Gastroesophageal sphincter (tissue), 4 donors: Measurements from ENCODE around the gene MTLN. TPM values are rescaled to one million over a fixed set of nuclear protein-coding genes. Genes with fewer than 3 reads are reported as not detected.
"Not testable (repeated sequence)": the region's sequence is repeated elsewhere in the genome, so short reads cannot be mapped to it uniquely, and the experiment has no call there.

Experiments
- ATAC-seq: fragments of 150-250 bp; one replicate; pipeline ENCODE4 v1.9.1; 2016; ENCODE audit warnings: mild to moderate bottlenecking, moderate library complexity
- H3K27ac ChIP-seq, 4 donors: fragments of 200-600 bp; sonication (generic) in 3 of 4; 1 replicate in 3 of 4; 2 replicates in 1 of 4; pipeline ENCODE4 v1.5.1; 2016 to 2019
- H3K27me3 ChIP-seq: fragments of 200-600 bp; sonication (generic); one replicate; pipeline ENCODE4 v1.5.1; 2019
- H3K36me3 ChIP-seq, 2 donors: fragments of 200-600 bp; sonication (generic); one replicate each; pipeline ENCODE4 v1.5.1; 2019; ENCODE audit warnings: control low read depth in 1 of 2
- H3K4me1 ChIP-seq, 3 donors: fragments of 200-600 bp; sonication (generic); 1 replicate in 2 of 3; 2 replicates in 1 of 3; pipeline ENCODE4 v1.5.1; 2016 to 2019; ENCODE audit warnings: control low read depth in 2 of 3
- H3K4me3 ChIP-seq, 2 donors: fragments of 200-600 bp; sonication (generic); one replicate each; pipeline ENCODE4 v1.5.1; 2019; ENCODE audit warnings: mild to moderate bottlenecking in 1 of 2, moderate library complexity in 1 of 2
- H3K9me3 ChIP-seq, 3 donors: fragments of 200-600 bp; sonication (generic); one replicate each; pipeline ENCODE4 v1.5.1; 2017 to 2019; ENCODE audit warnings: control low read depth in 2 of 3
- EP300 ChIP-seq: sonication (generic); formaldehyde crosslinking; IDR thresholded peaks from one replicate; pipeline ENCODE4 v1.6.1; 2017; ENCODE audit warnings: antibody characterized with exemption, mild to moderate bottlenecking
- POLR2A ChIP-seq, 2 donors: fragments of 450-650 bp; IDR thresholded peaks; one replicate each; pipeline ENCODE4 v1.6.1; 2017; ENCODE audit warnings: antibody characterized with exemption in 2 of 2, mild to moderate bottlenecking in 2 of 2, moderate library complexity in 1 of 2
- POLR2AphosphoS5 ChIP-seq: sonication (generic); formaldehyde crosslinking; IDR thresholded peaks from one replicate; pipeline ENCODE4 v1.6.1; 2017; ENCODE audit warnings: antibody characterized with exemption
- WGBS, 2 donors: methylation state at CpG; one replicate each; pipeline ENCODE4 v1.1.5; 2018; ENCODE audit warnings: low coverage in 1 of 2; 5-methylcytosine and 5-hydroxymethylcytosine counted together
- total RNA-seq, 4 donors: library from RNA; depleted of rRNA; stranded (reverse); fragments of >200 nt; gene quantifications; one replicate each; pipeline ENCODE4 v1.1.0, GENCODE V29; 2016
- TF ChIP-seq, protein P1 (sequence below), 4 experiments: fragments of 200-600 bp in 2 of 4; fragments of 450-650 bp in 2 of 4; sonication (generic) in 1 of 4; IDR thresholded peaks; one replicate each; pipeline ENCODE4 v1.5.1; 2017 to 2019; ENCODE audit warnings: antibody characterized with exemption in 4 of 4, mild to moderate bottlenecking in 2 of 4, moderate library complexity in 2 of 4

MTLN gene
- total RNA-seq, 4 donors from 2014 or later, result 81.1 to 170 (median 147) TPM

- Histone ChIP-seq H3K4me1 (peaks cover 4 to 13% (median 7%) of the 10 kb centered on the region in 3 donors), H3K9me3 (no peaks in the 10 kb centered on the region), H3K27ac (no peak overlapping the region), H3K27me3 (peaks cover 30% of the 10 kb centered on the region), H3K4me3 (no peak overlapping the region), H3K36me3 (peaks cover 0 to 4% of the 10 kb centered on the region in 2 donors)
- TF ChIP-seq, protein P1, sequence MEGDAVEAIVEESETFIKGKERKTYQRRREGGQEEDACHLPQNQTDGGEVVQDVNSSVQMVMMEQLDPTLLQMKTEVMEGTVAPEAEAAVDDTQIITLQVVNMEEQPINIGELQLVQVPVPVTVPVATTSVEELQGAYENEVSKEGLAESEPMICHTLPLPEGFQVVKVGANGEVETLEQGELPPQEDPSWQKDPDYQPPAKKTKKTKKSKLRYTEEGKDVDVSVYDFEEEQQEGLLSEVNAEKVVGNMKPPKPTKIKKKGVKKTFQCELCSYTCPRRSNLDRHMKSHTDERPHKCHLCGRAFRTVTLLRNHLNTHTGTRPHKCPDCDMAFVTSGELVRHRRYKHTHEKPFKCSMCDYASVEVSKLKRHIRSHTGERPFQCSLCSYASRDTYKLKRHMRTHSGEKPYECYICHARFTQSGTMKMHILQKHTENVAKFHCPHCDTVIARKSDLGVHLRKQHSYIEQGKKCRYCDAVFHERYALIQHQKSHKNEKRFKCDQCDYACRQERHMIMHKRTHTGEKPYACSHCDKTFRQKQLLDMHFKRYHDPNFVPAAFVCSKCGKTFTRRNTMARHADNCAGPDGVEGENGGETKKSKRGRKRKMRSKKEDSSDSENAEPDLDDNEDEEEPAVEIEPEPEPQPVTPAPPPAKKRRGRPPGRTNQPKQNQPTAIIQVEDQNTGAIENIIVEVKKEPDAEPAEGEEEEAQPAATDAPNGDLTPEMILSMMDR (IDR thresholded peaks at IDR 0.05), result no peak
- no peak for TF ChIP-seq POLR2A (IDR thresholded peaks at IDR 0.05)
- no peak for TF ChIP-seq POLR2AphosphoS5
- no peak for TF ChIP-seq EP300
- ATAC-seq, result no peak
- 66 to 78% methylated on average over 4 of the region's 4 CpGs for WGBS, 2 donors
Observed at GRCh38 chr2:110215566-110216158, 3.3 kb upstream of the MTLN start.

DNA sequence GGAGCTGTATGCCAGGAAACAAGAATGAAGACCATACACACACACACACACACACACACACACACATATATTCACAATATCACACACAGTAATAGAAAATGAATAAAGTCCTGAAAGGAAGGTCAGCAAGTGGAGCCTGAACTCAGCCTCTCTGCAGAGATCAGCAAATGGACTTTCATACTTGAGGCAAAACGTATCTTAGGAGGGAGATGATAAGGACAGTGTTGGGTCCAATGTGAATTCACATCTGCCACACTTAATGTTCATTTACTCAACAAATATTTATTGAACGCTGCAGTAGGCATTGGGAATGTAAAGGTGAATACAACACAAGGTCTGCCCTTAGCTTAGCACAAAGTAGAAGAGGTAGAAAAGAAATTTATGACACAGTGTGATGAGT, 2.7 kb upstream of the MTLN start:
- WGBS, 2 donors, result 44 to 59% methylated on average over 2 of the region's 2 CpGs
- H3K4me1 ChIP-seq, result peaks cover 4 to 16% (median 7%) of the 10 kb centered on the region in 3 donors
- H3K27me3 ChIP-seq, result peaks cover 30% of the 10 kb centered on the region
- no peaks in the 10 kb centered on the region for H3K9me3 ChIP-seq
- H3K4me3 ChIP-seq, result no peak overlapping the region
- TF ChIP-seq POLR2AphosphoS5 (no peak), EP300 (no peak), POLR2A (IDR thresholded peaks at IDR 0.05) (no peak)
- TF ChIP-seq, protein P1 (IDR thresholded peaks at IDR 0.05), result no peak
- H3K36me3 ChIP-seq, result peaks cover 0 to 10% of the 10 kb centered on the region in 2 donors
- ATAC-seq, result no peak
- no peak overlapping the region for H3K27ac ChIP-seq

- 53 to 72% methylated on average over 3 of the region's 3 CpGs for WGBS, 2 donors
- ATAC-seq, H3K27ac ChIP-seq, H3K9me3 ChIP-seq, H3K4me3 ChIP-seq: not testable (repeated sequence)
- H3K4me1 ChIP-seq, result peaks cover 4 to 16% (median 7%) of the 10 kb centered on the region in 3 donors
- H3K36me3 ChIP-seq, result peaks cover 0 to 26% of the 10 kb centered on the region in 2 donors
- H3K27me3 ChIP-seq, result peaks cover 19% of the 10 kb centered on the region
Observed at GRCh38 chr2:110213522-110213921, 1.2 kb upstream of the MTLN start.

DNA sequence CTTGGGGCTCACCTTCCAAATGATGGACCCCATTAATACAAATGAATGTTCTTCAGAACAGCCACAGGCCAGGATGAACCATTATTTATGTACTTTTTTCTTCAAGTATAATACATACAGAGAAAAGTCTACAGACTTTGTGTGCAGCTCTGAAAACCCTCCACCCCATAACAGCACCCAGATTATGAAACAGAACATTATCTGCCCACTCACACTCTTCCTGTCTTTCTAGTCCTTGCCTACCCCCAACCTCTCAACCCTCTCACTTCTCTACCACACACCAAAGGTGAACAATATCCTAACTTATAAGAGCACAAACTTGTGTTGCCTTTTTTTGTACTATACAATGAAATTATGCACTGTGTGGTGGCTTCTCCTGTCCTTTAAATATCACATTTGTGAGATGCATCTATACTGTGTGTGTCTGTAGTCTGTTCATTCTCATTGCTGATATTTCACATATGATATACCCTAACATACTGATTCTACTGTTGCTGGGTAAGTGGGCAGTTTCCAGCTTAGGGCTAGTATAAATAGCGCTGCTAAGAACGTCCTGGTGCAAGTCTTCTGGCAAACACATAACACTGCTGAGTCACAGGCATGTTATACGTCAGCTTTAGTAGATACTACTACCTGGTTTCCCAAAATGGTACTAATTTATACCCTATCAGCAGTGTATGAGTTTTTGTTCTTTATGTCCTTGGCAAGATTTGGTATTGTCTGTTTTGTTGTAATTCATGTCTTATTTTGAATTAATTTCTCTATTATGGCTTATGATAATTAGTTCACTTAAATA, 6.5 kb downstream of the MTLN start:
- H3K27ac ChIP-seq, result peak overlapping the region in 2 of 4 donors; percentile 79
- TF ChIP-seq POLR2A (IDR thresholded peaks at IDR 0.05) (no peak), EP300 (no peak), POLR2AphosphoS5 (no peak)
- TF ChIP-seq, protein P1 (IDR thresholded peaks at IDR 0.05), result no peak
- peaks cover 0 to 23% (median 6%) of the 10 kb centered on the region in 3 donors for H3K4me1 ChIP-seq
- H3K36me3 ChIP-seq, result peaks cover 0 to 24% of the 10 kb centered on the region in 2 donors
- no peak for ATAC-seq
- no peaks in the 10 kb centered on the region for H3K9me3 ChIP-seq
- 46 to 57% methylated on average over 3 of the region's 3 CpGs for WGBS, 2 donors
- H3K27me3 ChIP-seq, result no peaks in the 10 kb centered on the region
- H3K4me3 ChIP-seq, result no peak overlapping the region

GRCh38 chr2:110204408-110205385, 7.7 kb downstream of the MTLN start, which contains the start of gene NPHP1:
Gene NPHP1, minus strand, starts transcription at chr2:110205013. Its CDS starts 45 bp downstream, at chr2:110204968.
- peak; percentile 93 for ATAC-seq
- Histone ChIP-seq H3K27ac (peak within 1 kb of the TSS; percentile 37 to 79 (median 75)), H3K9me3 (no peaks in the 10 kb centered on the region), H3K36me3 (peaks cover 0 to 13% of the 10 kb centered on the region in 2 donors), H3K4me3 (peak within 1 kb of the TSS; percentile 63 to 82), H3K4me1 (peaks cover 0 to 18% (median 6%) of the 10 kb centered on the region in 3 donors), H3K27me3 (no peaks in the 10 kb centered on the region)
- 0 to 1% methylated on average over 6 to 18 of the region's 43 CpGs for WGBS, 2 donors
- peak; percentile 74 for TF ChIP-seq POLR2AphosphoS5
- TF ChIP-seq POLR2A (IDR thresholded peaks at IDR 0.05), result peak; percentile 32 to 53
- TF ChIP-seq, protein P1 (IDR thresholded peaks at IDR 0.05), result peak in 2 of 4 experiments; percentile 12 to 25
- no peak for TF ChIP-seq EP300
